Measurements from ENCODE around the gene NPSR1.

The NPSR1 gene

GRCh38 chr7:34895202-34895601, 237.2 kb downstream of the NPSR1 start:
- no peak overlapping the region for H3K27ac Mint-ChIP-seq
- no peaks in the 10 kb centered on the region for H3K4me1 Mint-ChIP-seq (ENCODE audit: low read depth in 2 of 2)
- no peak overlapping the region for H3K4me3 Mint-ChIP-seq

More at GRCh38 chr7:34895202-34895601, 237.2 kb downstream of the NPSR1 start:
- no peak for ATAC-seq (replicated peaks)
- no peak for DNase-seq
- peaks cover 33 to 38% of the 10 kb centered on the region in 2 donors for H3K27me3 Mint-ChIP-seq
- no peaks in the 10 kb centered on the region for H3K36me3 Mint-ChIP-seq (ENCODE audit: insufficient read depth)
- H3K9me3 Mint-ChIP-seq: peaks cover 0 to 6% of the 10 kb centered on the region in 2 donors
